H1 (cell line): Measurements from ENCODE around the gene CLIC2.
"Not testable (repeated sequence)": the region's sequence is repeated elsewhere in the genome, so short reads cannot be mapped to it uniquely, and the experiment has no call there.

Experiments
- EP300 ChIP-seq, 2 experiments: IDR thresholded peaks; 1 replicate in 1 of 2; 2 replicates in 1 of 2; pipeline ENCODE4 v1.6.1; 2011 to 2012; ENCODE audit warnings: low read depth in 2 of 2, low read length in 2 of 2, mild to moderate bottlenecking in 2 of 2, borderline replicate concordance in 1 of 2, inconsistent platforms in 1 of 2, moderate library complexity in 1 of 2
- TF ChIP-seq, protein P1 (sequence below), 3 experiments: IDR thresholded peaks; 1 replicate in 2 of 3; 2 replicates in 1 of 3; pipeline versions ENCODE4 v1.5.1 to v1.6.1; 2011; ENCODE audit warnings: low read length in 3 of 3, mild to moderate bottlenecking in 3 of 3, inconsistent platforms in 2 of 3, low read depth in 1 of 3, moderate library complexity in 1 of 3; ENCODE audit not compliant: insufficient read depth in 1 of 3; ENCODE audit errors: control extremely low read depth in 1 of 3

DNA sequence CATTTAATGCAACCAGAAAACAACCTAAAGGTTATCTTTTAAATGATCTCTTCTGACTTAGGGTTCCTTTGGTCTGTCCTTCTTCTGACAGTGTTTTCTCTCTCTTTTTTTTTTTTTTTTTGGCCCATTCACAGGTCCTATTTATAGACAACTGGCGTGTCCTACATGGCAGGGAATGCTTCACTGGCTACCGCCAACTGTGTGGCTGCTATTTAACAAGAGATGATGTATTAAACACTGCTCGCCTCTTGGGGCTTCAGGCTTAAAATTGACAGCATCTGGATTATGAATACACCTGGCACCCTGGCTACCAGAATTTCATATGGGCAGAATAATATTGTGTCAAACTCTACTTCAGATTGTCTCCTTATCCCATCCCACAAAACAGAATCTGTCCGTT is 15.0 kb upstream of the CLIC2 start:
- TF ChIP-seq, protein P1, sequence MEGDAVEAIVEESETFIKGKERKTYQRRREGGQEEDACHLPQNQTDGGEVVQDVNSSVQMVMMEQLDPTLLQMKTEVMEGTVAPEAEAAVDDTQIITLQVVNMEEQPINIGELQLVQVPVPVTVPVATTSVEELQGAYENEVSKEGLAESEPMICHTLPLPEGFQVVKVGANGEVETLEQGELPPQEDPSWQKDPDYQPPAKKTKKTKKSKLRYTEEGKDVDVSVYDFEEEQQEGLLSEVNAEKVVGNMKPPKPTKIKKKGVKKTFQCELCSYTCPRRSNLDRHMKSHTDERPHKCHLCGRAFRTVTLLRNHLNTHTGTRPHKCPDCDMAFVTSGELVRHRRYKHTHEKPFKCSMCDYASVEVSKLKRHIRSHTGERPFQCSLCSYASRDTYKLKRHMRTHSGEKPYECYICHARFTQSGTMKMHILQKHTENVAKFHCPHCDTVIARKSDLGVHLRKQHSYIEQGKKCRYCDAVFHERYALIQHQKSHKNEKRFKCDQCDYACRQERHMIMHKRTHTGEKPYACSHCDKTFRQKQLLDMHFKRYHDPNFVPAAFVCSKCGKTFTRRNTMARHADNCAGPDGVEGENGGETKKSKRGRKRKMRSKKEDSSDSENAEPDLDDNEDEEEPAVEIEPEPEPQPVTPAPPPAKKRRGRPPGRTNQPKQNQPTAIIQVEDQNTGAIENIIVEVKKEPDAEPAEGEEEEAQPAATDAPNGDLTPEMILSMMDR (IDR thresholded peaks at IDR 0.05; ENCODE audit: control extremely low read depth in 1 of 3, insufficient read depth in 1 of 3, low read depth in 1 of 3, low read length in 3 of 3): not testable (repeated sequence)
- TF ChIP-seq EP300 (IDR thresholded peaks at IDR 0.05; ENCODE audit: borderline replicate concordance in 1 of 2, low read depth in 2 of 2, low read length in 2 of 2): not testable (repeated sequence)
